GM06990 (cell line): ENCODE data around the gene ZBTB46.

Source experiments
- DNase-seq: peaks from one replicate; pipeline ENCODE4 v3.0.0-alpha.2; 2011; ENCODE audit not compliant: insufficient read length; ENCODE audit errors: extremely low read depth
- H3K27me3 ChIP-seq: replicated peaks from 2 replicates; pipeline ENCODE4 v1.6.0; 2011; ENCODE audit warnings: low read length; ENCODE audit not compliant: control insufficient read depth, insufficient read depth
- H3K36me3 ChIP-seq: 2 replicates; pipeline ENCODE4 v1.5.1; 2011; ENCODE audit warnings: low read length; ENCODE audit not compliant: control insufficient read depth, insufficient read depth
- H3K4me3 ChIP-seq: replicated peaks from 2 replicates; pipeline ENCODE4 v1.5.1; 2011; ENCODE audit warnings: low read depth, mild to moderate bottlenecking, control low read depth, low read length
- TF ChIP-seq, protein P1 (sequence below): IDR thresholded peaks from 2 replicates; pipeline ENCODE4 v1.5.1; 2011; ENCODE audit warnings: low read length, control low read depth, mild to moderate bottlenecking, inconsistent platforms; ENCODE audit not compliant: insufficient read depth, poor library complexity, severe bottlenecking

Gene ZBTB46

DNA sequence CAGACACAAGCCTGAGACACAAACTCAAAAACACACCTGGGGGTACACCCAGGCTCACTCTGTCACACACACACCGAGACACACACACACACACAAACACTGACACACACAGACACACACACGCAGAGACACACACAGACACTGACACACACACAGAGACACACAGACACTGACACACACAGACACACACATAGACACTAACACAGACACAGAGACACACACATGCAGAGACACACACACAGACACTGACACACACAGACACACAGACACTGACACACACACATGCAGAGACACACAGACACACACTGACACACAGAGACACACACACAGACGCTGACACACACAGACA lies 15.8 kb upstream of the ZBTB46 start:
- no peak for DNase-seq
- H3K36me3 ChIP-seq, result no peaks in the 10 kb centered on the region
- TF ChIP-seq, protein P1, sequence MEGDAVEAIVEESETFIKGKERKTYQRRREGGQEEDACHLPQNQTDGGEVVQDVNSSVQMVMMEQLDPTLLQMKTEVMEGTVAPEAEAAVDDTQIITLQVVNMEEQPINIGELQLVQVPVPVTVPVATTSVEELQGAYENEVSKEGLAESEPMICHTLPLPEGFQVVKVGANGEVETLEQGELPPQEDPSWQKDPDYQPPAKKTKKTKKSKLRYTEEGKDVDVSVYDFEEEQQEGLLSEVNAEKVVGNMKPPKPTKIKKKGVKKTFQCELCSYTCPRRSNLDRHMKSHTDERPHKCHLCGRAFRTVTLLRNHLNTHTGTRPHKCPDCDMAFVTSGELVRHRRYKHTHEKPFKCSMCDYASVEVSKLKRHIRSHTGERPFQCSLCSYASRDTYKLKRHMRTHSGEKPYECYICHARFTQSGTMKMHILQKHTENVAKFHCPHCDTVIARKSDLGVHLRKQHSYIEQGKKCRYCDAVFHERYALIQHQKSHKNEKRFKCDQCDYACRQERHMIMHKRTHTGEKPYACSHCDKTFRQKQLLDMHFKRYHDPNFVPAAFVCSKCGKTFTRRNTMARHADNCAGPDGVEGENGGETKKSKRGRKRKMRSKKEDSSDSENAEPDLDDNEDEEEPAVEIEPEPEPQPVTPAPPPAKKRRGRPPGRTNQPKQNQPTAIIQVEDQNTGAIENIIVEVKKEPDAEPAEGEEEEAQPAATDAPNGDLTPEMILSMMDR, result no peak
- H3K4me3 ChIP-seq, result no peak overlapping the region
- H3K27me3 ChIP-seq, result peaks cover 4% of the 10 kb centered on the region

DNA sequence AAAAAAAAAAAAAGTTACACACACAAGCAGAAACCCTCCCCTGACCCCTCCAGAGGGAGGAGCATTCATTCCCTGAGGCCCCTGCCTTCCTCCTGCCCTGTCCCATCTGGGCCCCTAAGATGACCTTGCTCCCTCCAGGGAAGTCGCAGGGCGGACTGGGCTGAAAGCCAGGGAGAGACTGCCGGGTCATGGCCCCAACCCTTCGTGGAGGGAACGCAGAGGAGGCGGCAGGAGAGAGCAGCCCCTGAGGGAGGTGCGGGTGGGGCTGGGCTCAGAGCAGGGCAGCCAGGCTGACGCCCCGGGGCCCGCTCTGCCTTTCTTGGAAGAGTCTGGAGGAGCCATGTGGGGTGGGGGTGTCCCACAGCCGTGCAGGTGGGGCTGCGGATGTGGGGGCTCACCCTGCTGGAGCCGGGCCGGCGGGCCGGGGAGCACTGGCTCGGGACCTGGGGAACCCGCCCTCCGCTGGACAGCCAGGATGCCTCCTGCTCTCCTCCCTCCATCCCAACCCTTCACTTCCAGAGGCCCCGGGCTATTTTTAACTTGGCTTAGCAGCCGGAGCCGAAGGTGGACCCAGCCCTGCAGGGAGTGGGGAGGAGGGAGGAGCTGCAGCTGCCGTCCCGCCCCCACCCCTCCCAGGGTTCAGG lies 15.2 kb upstream of the ZBTB46 start:
- peaks cover 4% of the 10 kb centered on the region for H3K27me3 ChIP-seq
- no peak overlapping the region for H3K4me3 ChIP-seq
- TF ChIP-seq, protein P1, result no peak
- H3K36me3 ChIP-seq, result no peaks in the 10 kb centered on the region
- no peak for DNase-seq

DNA sequence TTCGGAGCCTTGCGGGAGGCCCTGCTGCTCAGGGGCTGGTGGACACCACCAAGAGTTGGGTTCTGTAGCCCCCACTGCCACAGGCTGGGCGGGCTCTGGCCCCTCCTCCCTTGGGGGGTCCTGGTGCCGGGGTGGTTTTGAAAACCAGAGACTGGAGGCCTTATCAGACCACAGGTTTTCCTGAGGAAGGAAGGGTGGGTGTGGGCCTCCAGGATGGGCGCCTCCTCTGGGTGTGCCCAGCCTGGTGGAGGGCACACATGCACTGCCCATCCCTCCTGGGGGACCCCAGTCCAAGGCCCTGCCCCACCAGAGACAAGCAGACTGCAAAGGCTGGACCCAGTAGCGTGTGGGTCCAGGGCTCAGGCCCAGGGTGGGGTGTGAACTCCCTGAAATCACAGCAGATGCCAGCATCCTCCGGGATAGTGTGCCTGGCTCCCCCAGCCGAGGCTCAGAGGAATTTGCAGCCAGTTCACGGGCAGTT lies 13.5 kb upstream of the ZBTB46 start:
- no peak for DNase-seq
- TF ChIP-seq, protein P1, result no peak
- Histone ChIP-seq H3K4me3 (no peak overlapping the region), H3K36me3 (no peaks in the 10 kb centered on the region), H3K27me3 (peaks cover 4% of the 10 kb centered on the region)

DNA sequence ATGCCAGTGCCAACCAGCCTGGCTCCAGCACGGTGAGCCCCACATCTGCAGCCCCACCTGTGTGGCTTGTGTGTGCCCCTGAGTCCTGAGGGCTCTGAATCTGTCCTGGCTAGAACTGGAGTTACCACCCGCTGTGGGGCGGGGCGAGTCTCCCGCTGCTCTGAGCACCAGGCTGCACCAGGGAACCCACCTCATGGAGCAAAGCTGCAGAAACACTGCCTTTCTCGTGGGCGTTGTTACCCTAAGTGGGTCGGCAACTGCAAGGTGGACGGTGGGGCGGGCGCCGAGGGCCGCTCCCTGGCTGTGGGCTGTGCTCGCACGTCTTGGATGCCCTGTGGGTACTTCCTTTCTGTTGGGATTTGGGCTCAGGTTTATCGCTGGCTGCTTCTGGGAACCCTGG lies 12.7 kb upstream of the ZBTB46 start:
- DNase-seq, result no peak
- no peak overlapping the region for H3K4me3 ChIP-seq
- H3K36me3 ChIP-seq, result no peaks in the 10 kb centered on the region
- peaks cover 4% of the 10 kb centered on the region for H3K27me3 ChIP-seq
- TF ChIP-seq, protein P1, result no peak

DNA sequence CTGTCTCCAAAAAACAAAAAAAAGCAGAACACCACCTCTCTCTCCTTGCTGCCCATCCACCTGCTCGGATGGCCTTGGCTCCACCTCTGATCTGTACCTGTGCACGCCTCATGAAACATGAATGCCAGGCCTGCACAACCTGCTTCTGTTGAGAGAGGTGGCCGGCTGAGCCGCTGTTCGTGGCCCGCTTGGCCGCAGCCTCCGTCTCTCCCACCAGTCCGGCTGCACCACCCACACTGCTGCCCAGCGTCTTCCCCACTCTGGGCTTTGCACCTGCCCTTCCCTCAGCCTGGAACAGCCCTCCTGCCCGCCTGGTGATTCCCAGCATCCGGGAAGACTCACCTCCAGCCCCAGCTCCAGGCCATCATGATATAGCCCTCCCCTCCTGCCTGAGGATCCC lies 12.2 kb upstream of the ZBTB46 start:
- no peak for DNase-seq
- TF ChIP-seq, protein P1, result no peak
- Histone ChIP-seq H3K4me3 (no peak overlapping the region), H3K27me3 (peaks cover 4% of the 10 kb centered on the region), H3K36me3 (no peaks in the 10 kb centered on the region)

DNA sequence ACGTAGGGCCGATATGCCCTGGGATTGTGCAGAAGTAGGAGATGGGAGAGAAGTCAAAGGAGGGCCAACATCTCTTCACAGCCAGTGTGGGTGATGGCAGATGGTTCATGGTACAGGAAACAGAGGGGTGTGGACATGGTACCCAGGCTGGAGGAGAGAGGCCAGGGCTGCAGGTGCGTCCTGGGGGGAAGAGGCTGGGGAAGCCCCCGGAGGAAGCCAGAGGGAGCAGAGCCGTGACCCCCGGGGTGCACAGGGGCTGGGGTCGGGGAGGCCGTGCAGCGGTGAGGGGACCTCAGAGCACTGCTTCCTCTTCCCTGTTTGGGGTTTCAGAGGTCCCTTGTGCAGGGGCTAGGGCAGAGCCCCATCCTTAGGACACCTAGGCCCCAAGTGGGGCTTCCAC lies 11.2 kb upstream of the ZBTB46 start:
- peaks cover 4% of the 10 kb centered on the region for H3K27me3 ChIP-seq
- H3K4me3 ChIP-seq, result no peak overlapping the region
- H3K36me3 ChIP-seq, result no peaks in the 10 kb centered on the region
- TF ChIP-seq, protein P1, result no peak
- no peak for DNase-seq
